Amygdala (tissue), 56 donors: Measurements from ENCODE around the gene MUC6.

Source experiments
- DNase-seq, 56 donors: peaks; one replicate each; lab custom pipeline; 2025; lab: John Stamatoyannopoulos, UW

MUC6 gene

DNA sequence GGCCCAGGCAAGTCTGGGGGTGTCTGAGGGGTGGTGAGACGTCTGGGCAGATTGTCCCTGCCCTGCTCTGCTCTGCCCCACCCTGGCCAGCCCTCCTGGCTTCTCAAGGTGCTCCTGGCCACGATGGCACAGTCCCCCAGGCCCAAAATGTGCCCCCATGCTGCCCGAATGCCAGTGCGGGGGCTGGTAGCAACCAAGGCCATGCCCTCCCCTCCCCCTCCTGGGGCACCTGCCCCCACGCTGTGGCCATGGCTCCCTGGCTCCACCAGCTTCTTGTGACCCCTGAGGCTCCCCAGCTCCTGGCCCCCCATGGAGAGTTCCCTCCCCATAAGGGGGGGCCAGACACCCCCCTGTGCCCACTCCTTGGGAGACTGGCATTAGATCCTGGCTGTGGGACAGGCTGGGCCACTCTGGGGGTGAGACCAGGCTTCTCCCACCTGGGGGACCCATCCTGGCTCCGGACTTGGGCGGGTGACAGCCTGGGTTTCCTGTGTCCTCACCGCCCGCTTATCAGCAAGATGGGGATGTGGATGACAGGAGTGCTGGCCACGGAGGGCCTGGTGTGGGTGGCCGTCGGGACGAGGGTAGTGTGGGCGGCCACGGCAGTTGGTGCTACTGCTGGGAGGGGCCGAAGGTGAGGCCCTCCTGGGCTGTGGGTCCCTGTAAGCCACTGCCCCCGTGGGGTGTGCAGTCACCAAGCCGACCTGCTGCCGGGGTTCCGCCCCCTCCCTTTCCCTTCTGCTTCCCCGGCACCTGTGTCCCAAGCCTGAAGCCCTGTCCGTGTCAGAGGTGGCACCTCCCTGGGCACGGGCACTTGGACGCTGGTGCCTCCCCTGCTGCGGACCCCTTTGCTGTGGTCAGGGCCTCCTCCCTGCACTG is 15.9 kb upstream of the MUC6 start:
- DNase-seq = no peak

GRCh38 chr11:1051356-1052132 is 15.0 kb upstream of the MUC6 start:
- no peak for DNase-seq

- peak in 25 of 56 donors; percentile 7 to 65 (median 36) for DNase-seq
Measured at GRCh38 chr11:1050581-1051355, 14.2 kb upstream of the MUC6 start.

- no peak for DNase-seq
Measured at GRCh38 chr11:1049911-1050580, 13.5 kb upstream of the MUC6 start.

GRCh38 chr11:1049431-1049891 is 12.9 kb upstream of the MUC6 start:
- no peak for DNase-seq

DNA sequence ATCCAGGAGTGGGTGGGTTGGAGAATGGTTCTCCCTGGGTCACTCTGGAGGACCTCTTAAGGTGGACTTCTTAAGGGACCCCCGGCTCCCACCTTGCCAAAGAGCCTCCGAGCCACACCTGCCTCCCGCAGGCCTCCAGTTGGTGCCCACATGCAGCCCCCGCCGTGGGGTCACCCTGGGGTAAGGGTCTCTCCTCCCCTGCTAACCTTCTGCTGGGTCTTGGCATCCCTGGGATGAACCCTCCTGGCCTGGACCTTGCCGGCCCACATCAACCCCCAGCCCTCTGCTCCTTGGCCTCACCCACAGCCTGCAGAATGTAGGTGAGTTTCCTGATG is 12.5 kb upstream of the MUC6 start:
- DNase-seq = no peak

DNA sequence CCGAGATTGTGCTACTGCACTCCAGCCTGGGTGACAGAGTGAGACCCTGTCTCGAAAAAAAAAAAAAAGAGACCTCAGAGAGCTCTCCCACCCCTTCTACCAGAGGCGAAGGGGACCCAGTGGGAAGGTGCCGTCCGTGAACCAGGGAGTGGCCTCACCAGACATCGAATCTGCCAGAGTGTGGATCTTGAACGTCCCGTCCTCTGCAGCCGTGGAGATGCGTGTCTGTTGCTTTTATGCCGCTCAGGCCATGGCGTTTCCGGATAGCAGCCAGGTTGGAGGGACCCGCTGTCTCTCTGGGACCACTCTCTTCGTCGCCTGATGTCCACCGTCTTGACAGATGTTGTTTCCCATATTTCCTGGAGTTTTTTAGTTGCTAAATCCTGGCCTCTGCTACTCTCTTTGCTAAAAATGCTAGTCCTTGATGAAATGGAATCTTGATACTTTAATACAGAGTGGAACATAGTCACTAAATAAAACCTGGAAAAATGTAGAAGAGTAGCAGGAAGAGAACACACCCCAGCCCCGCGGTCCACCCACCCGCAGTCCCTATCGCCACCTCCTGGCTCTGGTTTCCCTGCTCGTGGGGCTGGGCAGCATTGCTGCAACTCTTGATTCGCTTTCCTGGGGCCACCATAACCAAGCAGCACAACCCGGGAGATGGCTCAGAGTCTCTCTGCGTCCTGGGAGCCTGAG is 12.0 kb upstream of the MUC6 start:
- no peak for DNase-seq

- DNase-seq = no peak
Measured at GRCh38 chr11:1047595-1048156, 11.2 kb upstream of the MUC6 start.

DNA sequence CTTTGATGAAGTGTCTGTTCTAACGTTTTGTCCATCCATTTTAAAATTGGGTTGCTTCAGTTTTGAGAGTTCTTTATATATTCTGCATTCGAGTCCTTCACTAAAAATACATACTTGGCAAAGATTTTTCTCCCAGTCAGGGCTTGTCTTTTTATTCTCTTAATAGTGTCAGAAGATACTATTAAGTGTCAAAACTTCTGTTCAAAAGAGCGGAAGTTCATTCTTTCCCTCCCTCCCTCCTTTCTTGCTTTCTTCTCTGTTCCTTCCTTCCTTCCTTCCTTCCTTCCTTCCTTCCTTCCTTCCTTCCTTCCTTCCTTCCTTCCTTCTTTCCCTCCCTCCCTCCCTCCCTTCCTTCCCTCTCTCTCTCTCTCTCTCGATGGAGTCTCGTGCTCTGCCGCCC is 7.6 kb upstream of the MUC6 start:
- DNase-seq = no peak

DNA sequence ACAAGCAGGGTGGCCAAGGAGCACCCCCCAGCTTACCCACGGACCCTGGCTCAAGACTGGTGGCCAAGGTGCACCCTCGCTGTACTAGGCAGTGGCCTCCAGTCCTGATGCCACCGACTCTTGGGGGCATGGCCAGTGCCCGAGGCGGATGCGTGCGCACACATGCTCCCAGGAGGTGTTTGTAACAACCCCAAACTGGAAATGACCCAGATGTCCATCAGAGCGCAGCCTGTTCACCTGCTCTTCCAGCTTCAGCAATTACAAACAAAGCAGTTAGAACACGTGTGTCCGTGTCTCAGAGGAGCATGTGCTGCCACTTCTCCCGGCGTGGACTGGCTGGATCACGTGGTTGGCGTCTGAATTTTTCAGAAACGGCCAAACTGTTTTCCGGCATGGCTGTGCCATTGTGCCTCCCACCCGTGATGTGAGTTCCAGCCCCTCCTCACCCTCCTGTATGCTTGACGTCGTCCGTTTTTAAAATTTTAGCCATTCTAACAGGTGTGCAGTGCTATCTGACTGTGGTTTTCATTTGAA is 7.1 kb upstream of the MUC6 start:
- DNase-seq = no peak

- DNase-seq = no peak
Measured at GRCh38 chr11:1042626-1043562, 6.4 kb upstream of the MUC6 start.

GRCh38 chr11:1041936-1042608 is 5.6 kb upstream of the MUC6 start:
- no peak for DNase-seq

DNA sequence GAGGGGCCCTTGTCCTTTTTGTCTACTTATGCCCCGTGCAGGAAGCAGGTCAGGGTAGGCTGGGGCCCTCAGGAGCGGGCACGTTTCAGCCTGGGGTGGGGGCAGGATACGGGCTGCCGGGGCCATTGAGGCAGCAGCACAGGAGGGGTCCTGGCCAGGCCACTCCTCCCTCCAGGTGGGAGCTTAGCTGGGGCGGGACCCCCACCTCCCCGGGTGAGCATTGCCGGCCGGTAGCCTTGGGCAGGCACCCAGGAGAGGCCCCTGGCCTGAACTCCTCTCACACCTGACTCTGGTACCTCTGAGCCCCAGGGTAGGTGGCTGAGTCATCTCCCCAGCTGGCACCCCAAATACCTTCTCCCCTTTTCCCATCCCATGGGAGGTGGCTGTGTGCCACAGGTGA is 5.0 kb upstream of the MUC6 start:
- no peak for DNase-seq

- no peak for DNase-seq
Measured at GRCh38 chr11:1041149-1041467, 4.6 kb upstream of the MUC6 start.

DNA sequence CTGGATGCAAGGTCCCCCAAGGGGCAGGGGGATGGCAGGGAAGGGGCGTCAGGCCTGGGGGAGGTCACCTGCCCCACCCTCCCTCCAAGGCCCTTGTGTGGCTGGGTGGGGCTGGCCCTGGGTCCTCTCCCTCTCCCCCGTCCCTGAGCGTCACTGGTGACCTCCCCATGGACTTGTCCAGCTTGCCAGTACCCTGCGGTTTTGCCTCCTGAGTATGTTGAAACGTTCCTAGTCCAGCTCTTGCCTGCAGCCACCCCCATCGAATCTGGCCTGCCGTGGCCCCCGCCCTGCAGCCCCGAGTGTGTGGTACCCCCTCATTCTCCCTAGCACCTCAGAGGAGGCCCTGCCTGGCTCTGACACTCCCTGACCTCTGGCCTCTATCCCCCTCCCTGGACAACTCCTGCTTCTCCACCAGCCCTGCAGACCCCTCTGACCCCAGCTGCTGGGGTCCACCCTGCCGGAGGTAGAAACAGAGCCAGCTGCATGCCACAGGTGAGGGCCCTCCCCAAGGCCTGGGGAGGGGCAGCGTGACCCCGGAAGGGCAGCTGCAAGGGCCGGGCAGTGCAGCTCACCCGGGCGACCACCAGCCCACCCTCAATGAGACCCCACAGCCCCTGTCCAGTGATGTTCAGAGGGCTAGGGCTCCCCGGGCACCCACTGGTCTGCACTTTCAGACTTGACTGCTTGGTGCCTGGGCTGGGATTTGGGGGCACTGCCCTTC is 4.1 kb upstream of the MUC6 start:
- DNase-seq = no peak

GRCh38 chr11:1039481-1040427 is 3.2 kb upstream of the MUC6 start:
- no peak for DNase-seq
